K562 (cell line): Measurements from ENCODE around the gene SH3BP5L. TPM values are rescaled to one million over a fixed set of nuclear protein-coding genes. Genes with fewer than 3 reads are reported as not detected.

Experiments used
- ATAC-seq: fragments of 200-7000 bp; cut with Tn5 transposase; 3 replicates; pipeline ENCODE4 v1.9.1; 2020; ENCODE audit warnings: moderate library complexity
- BruUV-seq: library from RNA; stranded (reverse); fragments of 400-500 nt; replicated peaks from 2 replicates; lab custom pipeline; 2021; lab: Mats Ljungman, UMichigan
- CTCF ChIA-PET: fragments of 300-600 bp; formaldehyde crosslinking; extraction: SDS; loops from one replicate; lab custom pipeline; 2021; ENCODE audit warnings: low intra/inter-chr PET ratio; lab: Yijun Ruan, JAX
- POLR2A ChIA-PET: fragments of 300-600, 350-650 bp; sonication (Branson Sonifier 250); formaldehyde crosslinking; extraction: SDS; loops from one replicate; lab custom pipeline; 2021; ENCODE audit warnings: antibody characterized with exemption, inconsistent platforms; lab: Yijun Ruan, JAX
- DNase-seq, 4 experiments: peaks; one replicate each; pipeline versions ENCODE4 v3.0.0 to v3.0.0-alpha.2; 2011 to 2018; ENCODE audit warnings: low spot score in 3 of 4, mixed read lengths in 3 of 4; ENCODE audit errors: extremely low read depth in 1 of 4
- FAIRE-seq: peaks from 2 replicates; lab custom pipeline; 2011; peaks lifted over from hg19 to GRCh38; lab: Jason Lieb, UNC
- H2AFZ ChIP-seq: 2 replicates; pipeline ENCODE4 v1.6.0; 2011; ENCODE audit warnings: low read depth, low read length, control low read depth, inconsistent platforms
- H3K27ac ChIP-seq: fragments of 200-600 bp; 3 replicates; pipeline ENCODE4 v1.8.0; 2011; ENCODE audit warnings: low read depth, mild to moderate bottlenecking, control low read depth, inconsistent platforms, low read length, moderate library complexity, mixed read lengths; ENCODE audit errors: extremely low read depth
- H3K27me3 ChIP-seq, 2 experiments: fragments of 300-600 bp in 1 of 2; 2 replicates in 1 of 2; 3 replicates in 1 of 2; pipeline versions ENCODE4 v1.6.0 to v1.8.0; 2011; ENCODE audit warnings: inconsistent platforms in 2 of 2, low read length in 2 of 2, mild to moderate bottlenecking in 1 of 2, mixed read lengths in 1 of 2, moderate library complexity in 1 of 2; ENCODE audit not compliant: control insufficient read depth in 2 of 2, insufficient read depth in 2 of 2
- H3K36me3 ChIP-seq: fragments of 300-600 bp; 3 replicates; pipeline ENCODE4 v1.8.0; 2011; ENCODE audit warnings: mild to moderate bottlenecking, low read length, inconsistent platforms; ENCODE audit not compliant: control insufficient read depth, insufficient read depth
- H3K4me1 ChIP-seq, 2 experiments: fragments of 200-600 bp in 1 of 2; replicated peaks in 1 of 2; 2 replicates in 1 of 2; 3 replicates in 1 of 2; pipeline versions ENCODE4 v1.5.1 to v1.8.0; 2011; ENCODE audit warnings: inconsistent platforms in 2 of 2, low read length in 2 of 2, mild to moderate bottlenecking in 1 of 2, mixed read lengths in 1 of 2, moderate library complexity in 1 of 2; ENCODE audit not compliant: control insufficient read depth in 2 of 2, insufficient read depth in 2 of 2
- H3K4me2 ChIP-seq: 2 replicates; pipeline ENCODE4 v1.6.1; 2011; ENCODE audit warnings: low read length, control low read depth, inconsistent platforms, mixed read lengths; ENCODE audit not compliant: insufficient read depth
- H3K4me3 ChIP-seq: fragments of 200-600 bp; sonication (generic), shearing (Covaris generic); 2 replicates; pipeline ENCODE4 v1.5.1; 2016; ENCODE audit warnings: control low read depth, inconsistent platforms
- H3K79me2 ChIP-seq: fragments of 200-600 bp; 3 replicates; pipeline ENCODE4 v1.8.0; 2011; ENCODE audit warnings: low read length, inconsistent platforms; ENCODE audit not compliant: control insufficient read depth, insufficient read depth
- H3K9ac ChIP-seq, 2 experiments: 2 replicates each; pipeline versions ENCODE4 v1.6.0 to v1.6.1; 2011; ENCODE audit warnings: low read depth in 2 of 2, low read length in 2 of 2, control low read depth in 1 of 2, inconsistent platforms in 1 of 2, mild to moderate bottlenecking in 1 of 2, mixed read lengths in 1 of 2; ENCODE audit not compliant: insufficient read depth in 1 of 2
- H3K9me1 ChIP-seq: one replicate; pipeline ENCODE4 v1.6.0; 2011; ENCODE audit warnings: inconsistent platforms, mild to moderate bottlenecking, low read length, moderate library complexity; ENCODE audit not compliant: control insufficient read depth, insufficient read depth
- H3K9me3 ChIP-seq: replicated peaks from 2 replicates; pipeline ENCODE4 v1.5.1; 2011; ENCODE audit warnings: low read depth, low read length, inconsistent platforms; ENCODE audit not compliant: control insufficient read depth, insufficient read depth
- H4K20me1 ChIP-seq: replicated peaks from 2 replicates; pipeline ENCODE4 v1.6.1; 2011; ENCODE audit warnings: low read length, inconsistent platforms, mixed read lengths; ENCODE audit not compliant: control insufficient read depth, insufficient read depth
- MBD2 ChIP-seq: sonication (generic); IDR thresholded peaks from 2 replicates; pipeline ENCODE4 v1.6.1; 2016; ENCODE audit warnings: low read depth, borderline replicate concordance
- RAD21 ChIP-seq, 2 experiments: fragments of 250-450 bp in 1 of 2; fragments of 450-650 bp in 1 of 2; sonication (Bioruptor Pico) in 1 of 2; formaldehyde crosslinking in 1 of 2; IDR thresholded peaks in 1 of 2; conservative IDR thresholded peaks in 1 of 2; 2 replicates each; pipeline versions ENCODE4 v1.4.0 to v1.8.0; 2020 to 2022; ENCODE audit warnings: mild to moderate bottlenecking in 2 of 2, moderate library complexity in 1 of 2
- WGBS: fragments of 100-300 bp; shearing (Covaris generic); methylation state at CpG from one replicate; pipeline ENCODE4 v1.1.6; 2016; ENCODE audit warnings: low coverage, mixed read lengths; ENCODE audit not compliant: insufficient coverage; ENCODE audit errors: missing lambda C conversion rate; 5-methylcytosine and 5-hydroxymethylcytosine counted together
- in situ Hi-C: fragments of 300-500 bp; cut with MboI; formaldehyde crosslinking; loops from 4 replicates; pipeline ENCODE4 v1.15.0; 2018; ENCODE audit warnings: inconsistent platforms, mixed read lengths
- intact Hi-C: fragments of 100-400 bp; cut with micrococcal nuclease; formaldehyde crosslinking; loops from 2 replicates; pipeline ENCODE4 v1.14.2; 2022
- polyA plus RNA-seq, 8 experiments: library from polyadenylated mRNA; depleted of rRNA in 4 of 8; stranded (reverse) in 5 of 8; unstranded in 3 of 8; fragments of >200 nt; fragmentation: Nextera tagmentation in 2 of 8; fragmentation: Illumina TruSeq in 1 of 8; extraction: Ambion mirVana in 2 of 8; extraction: Trizol in 1 of 8; gene quantifications; 2 replicates each; pipeline versions ENCODE4 v1.2.1 to v1.2.3, GENCODE V29; 2011 to 2014; ENCODE audit warnings: inconsistent platforms in 1 of 8, missing spikeins in 1 of 8
- total RNA-seq, 7 experiments: library from RNA; depleted of rRNA in 6 of 7; stranded (reverse); fragments of >200 nt in 6 of 7; fragmentation: Illumina TruSeq in 2 of 7; extraction: Trizol in 2 of 7; gene quantifications; 2 replicates each; pipeline versions ENCODE4 v1.2.1 to v1.2.3, GENCODE V29; 2011 to 2021; ENCODE audit warnings: low replicate concordance in 1 of 7
- TF ChIP-seq, protein P1 (sequence below), 3 experiments: IDR thresholded peaks in 2 of 3; conservative IDR thresholded peaks in 1 of 3; 2 replicates each; pipeline ENCODE4 v1.5.1; 2011 to 2012; ENCODE audit warnings: low read length in 3 of 3, mild to moderate bottlenecking in 3 of 3, control low read depth in 2 of 3, improper control_type of control experiment in 1 of 3, inconsistent platforms in 1 of 3, low read depth in 1 of 3, mixed read lengths in 1 of 3, moderate library complexity in 1 of 3; ENCODE audit not compliant: insufficient read depth in 2 of 3

SH3BP5L gene
- total and polyA plus RNA-seq, 9 of the 15 experiments (the other 6 are each of a cell fraction or from before 2014, with no cell fraction given) = 1.9 to 26.5 (median 15.8) TPM

DNA sequence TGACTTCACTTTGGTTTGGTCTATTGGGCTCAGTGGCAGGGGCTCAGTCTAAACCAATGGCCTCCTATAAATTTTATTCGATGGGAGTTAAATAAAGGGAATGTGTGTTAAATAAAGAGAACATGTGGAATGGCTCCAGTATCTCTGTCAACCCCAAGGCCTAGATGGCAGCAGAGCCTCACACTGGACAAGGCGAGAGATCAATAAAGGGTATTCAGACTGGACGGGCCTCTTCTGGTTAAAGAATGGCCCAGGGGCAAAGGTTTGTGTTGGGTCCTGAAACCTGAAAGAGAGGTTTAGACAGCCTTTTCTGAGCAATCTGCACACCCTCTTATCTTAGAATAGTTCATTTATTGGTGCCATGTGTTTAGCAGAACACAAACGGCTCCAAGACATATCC lies 34.7 kb downstream of the SH3BP5L start:
- intact Hi-C loops (no loop called here), in situ Hi-C loops (no loop called here)
- CTCF ChIA-PET = no interaction called here
- DNase-seq = no peak
- no TSS peak for BruUV-seq
- no peak overlapping the region for H3K4me3 ChIP-seq
- no peak overlapping the region for H3K27ac ChIP-seq
- no peak for FAIRE-seq
- no peaks in the 10 kb centered on the region for H3K79me2 ChIP-seq
- POLR2A ChIA-PET = no interaction called here
- H3K27me3 ChIP-seq = no peaks in the 10 kb centered on the region; a peak in 1 of 5 replicates
- H3K9ac ChIP-seq = no peak overlapping the region
- no peaks in the 10 kb centered on the region for H4K20me1 ChIP-seq
- no peaks in the 10 kb centered on the region for H3K36me3 ChIP-seq
- no peak overlapping the region for H2AFZ ChIP-seq
- no peaks in the 10 kb centered on the region for H3K4me1 ChIP-seq
- no peaks in the 10 kb centered on the region for H3K9me3 ChIP-seq
- no peak overlapping the region for H3K4me2 ChIP-seq
- ATAC-seq = peak; percentile 53; the same call in 2 of the 3 replicates
- no peaks in the 10 kb centered on the region for H3K9me1 ChIP-seq
- 1% methylated on average over 4 of the region's 4 CpGs for WGBS
- no peak for TF ChIP-seq MBD2
- TF ChIP-seq, protein P1, sequence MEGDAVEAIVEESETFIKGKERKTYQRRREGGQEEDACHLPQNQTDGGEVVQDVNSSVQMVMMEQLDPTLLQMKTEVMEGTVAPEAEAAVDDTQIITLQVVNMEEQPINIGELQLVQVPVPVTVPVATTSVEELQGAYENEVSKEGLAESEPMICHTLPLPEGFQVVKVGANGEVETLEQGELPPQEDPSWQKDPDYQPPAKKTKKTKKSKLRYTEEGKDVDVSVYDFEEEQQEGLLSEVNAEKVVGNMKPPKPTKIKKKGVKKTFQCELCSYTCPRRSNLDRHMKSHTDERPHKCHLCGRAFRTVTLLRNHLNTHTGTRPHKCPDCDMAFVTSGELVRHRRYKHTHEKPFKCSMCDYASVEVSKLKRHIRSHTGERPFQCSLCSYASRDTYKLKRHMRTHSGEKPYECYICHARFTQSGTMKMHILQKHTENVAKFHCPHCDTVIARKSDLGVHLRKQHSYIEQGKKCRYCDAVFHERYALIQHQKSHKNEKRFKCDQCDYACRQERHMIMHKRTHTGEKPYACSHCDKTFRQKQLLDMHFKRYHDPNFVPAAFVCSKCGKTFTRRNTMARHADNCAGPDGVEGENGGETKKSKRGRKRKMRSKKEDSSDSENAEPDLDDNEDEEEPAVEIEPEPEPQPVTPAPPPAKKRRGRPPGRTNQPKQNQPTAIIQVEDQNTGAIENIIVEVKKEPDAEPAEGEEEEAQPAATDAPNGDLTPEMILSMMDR (IDR thresholded peaks at IDR 0.05 in 2 of 3, conservative IDR thresholded peaks at IDR 0.05 in 1 of 3; ENCODE audit: insufficient read depth in 2 of 3, low read depth in 1 of 3, low read length in 3 of 3) = peak in 1 of 3 experiments; percentile 9; a peak in 1 of 6 replicates
- peak in 1 of 2 experiments; percentile 32; a peak in 1 of 4 replicates for TF ChIP-seq RAD21 (CRISPR knock-in tag; conservative IDR thresholded peaks at IDR 0.05 in 1 of 2, IDR thresholded peaks at IDR 0.05 in 1 of 2)
